AG09309 (cell line): ENCODE results near the gene KIF24.

ENCODE experiments used
- DNase-seq: peaks from one replicate; pipeline ENCODE4 v3.0.0-alpha.2; 2010; ENCODE audit warnings: low read depth
- H3K4me3 ChIP-seq: 2 replicates; pipeline ENCODE4 v1.5.1; 2011; ENCODE audit warnings: mild to moderate bottlenecking, low read depth, low read length, moderate library complexity; ENCODE audit not compliant: control insufficient read depth
- TF ChIP-seq, protein P1 (sequence below): IDR thresholded peaks from 2 replicates; pipeline ENCODE4 v1.5.1; 2011; ENCODE audit warnings: mild to moderate bottlenecking, low read depth, low read length, inconsistent platforms; ENCODE audit not compliant: insufficient read depth, control insufficient read depth; ENCODE audit errors: missing control alignments

Gene KIF24

GRCh38 chr9:34332076-34332964, 3.3 kb upstream of the KIF24 start:
- no peak for DNase-seq
- H3K4me3 ChIP-seq = no peak overlapping the region
- TF ChIP-seq, protein P1, sequence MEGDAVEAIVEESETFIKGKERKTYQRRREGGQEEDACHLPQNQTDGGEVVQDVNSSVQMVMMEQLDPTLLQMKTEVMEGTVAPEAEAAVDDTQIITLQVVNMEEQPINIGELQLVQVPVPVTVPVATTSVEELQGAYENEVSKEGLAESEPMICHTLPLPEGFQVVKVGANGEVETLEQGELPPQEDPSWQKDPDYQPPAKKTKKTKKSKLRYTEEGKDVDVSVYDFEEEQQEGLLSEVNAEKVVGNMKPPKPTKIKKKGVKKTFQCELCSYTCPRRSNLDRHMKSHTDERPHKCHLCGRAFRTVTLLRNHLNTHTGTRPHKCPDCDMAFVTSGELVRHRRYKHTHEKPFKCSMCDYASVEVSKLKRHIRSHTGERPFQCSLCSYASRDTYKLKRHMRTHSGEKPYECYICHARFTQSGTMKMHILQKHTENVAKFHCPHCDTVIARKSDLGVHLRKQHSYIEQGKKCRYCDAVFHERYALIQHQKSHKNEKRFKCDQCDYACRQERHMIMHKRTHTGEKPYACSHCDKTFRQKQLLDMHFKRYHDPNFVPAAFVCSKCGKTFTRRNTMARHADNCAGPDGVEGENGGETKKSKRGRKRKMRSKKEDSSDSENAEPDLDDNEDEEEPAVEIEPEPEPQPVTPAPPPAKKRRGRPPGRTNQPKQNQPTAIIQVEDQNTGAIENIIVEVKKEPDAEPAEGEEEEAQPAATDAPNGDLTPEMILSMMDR = peak; percentile 50

DNA sequence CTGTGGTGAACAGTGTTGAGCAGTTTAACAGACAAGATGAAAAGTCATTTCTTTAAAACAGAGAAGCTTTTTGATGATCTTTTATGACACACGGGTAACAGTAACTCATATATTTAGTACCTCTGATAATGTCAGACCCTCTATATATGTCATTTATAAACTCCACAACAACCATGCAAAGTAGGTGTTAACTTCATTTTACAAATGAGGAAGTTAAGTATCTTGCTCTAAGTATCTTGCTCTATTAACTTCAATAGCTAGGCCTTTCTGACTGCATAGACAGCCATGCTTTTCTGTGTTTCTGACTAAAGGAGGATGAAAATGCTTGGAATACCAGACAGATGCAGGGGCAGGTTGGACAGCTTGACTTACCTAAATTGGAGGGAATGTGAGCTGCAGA, 2.1 kb upstream of the KIF24 start:
- H3K4me3 ChIP-seq = no peak overlapping the region
- DNase-seq = no peak
- TF ChIP-seq, protein P1 = no peak

- TF ChIP-seq, protein P1 = no peak
- no peak for DNase-seq
- peak overlapping the region; percentile 84 for H3K4me3 ChIP-seq
Observed at GRCh38 chr9:34328500-34328986, 525 bp downstream of the KIF24 start.

DNA sequence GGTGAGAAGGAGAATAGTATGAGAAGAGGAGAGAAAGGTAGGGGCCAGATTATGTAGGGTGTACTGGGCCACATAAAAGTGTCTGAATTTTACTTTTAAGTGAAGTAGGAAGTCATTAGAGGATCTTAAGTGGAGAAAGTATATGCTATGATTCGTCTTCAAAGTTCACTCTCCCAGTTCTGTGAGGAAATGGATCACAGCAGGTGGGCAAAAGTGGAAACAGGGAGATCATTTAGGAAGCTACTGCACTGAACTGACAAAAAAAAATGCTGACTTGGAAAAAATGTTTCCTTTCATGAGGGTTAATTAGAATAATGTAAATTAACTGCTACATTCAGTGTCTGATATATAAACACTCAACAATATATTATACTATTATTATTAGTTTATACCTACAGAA, 2.4 kb downstream of the KIF24 start:
- TF ChIP-seq, protein P1 = no peak

DNA sequence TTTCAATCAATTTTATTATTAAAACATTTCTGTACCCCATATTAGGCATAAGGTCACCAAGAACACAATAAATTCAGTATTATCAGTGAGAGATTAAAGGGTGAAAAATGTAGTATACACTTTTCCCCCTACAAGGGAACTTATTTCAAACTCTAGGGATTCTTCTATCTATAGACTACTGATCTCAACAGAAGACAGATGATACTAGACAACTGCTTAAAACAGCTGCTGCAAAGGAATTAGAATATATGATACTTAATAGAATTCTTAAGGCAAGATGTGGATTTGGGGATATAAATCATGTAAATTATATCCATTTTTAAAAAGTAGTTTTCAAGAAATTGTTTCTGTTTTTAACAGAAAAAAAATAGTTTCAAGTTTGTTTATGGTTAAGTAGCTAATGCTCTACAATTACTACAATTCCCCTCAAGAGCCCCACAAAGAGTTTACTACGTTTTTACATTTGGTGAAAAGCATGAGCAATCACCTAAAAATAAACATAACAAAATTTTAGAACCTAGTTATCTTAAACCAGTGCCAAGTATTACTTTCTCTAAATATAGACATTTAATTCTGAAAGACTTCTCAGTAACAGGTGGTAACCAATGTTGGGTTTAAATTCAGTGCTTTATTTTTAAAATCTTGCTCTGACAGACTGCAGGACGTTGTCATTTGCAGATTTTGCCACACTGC, 6.0 kb downstream of the KIF24 start:
- H3K4me3 ChIP-seq = no peak overlapping the region
- TF ChIP-seq, protein P1 = no peak
- no peak for DNase-seq

More for the DNA sequence above, 2.4 kb downstream of the KIF24 start:
- DNase-seq = no peak
- H3K4me3 ChIP-seq = no peak overlapping the region

DNA sequence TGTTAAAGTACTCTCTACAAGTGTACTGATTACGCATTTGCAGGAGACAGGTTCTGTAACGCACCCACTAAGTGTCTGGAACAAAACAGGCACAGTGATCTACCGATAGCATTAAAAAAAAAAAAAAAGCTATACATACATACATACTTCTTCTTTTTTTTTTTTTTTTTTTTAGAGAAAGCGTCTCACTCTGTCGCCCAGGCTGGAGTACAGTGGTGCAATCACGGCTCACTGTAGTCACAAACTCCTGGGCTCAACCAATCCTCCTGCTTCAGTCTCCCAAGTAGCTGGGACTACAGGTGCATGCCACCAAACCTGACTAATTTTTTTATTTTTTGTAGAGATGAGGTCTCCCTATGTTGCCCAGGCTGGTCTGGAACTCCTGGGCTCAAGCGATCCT, 7.6 kb downstream of the KIF24 start:
- DNase-seq = no peak
- TF ChIP-seq, protein P1 = no peak
- H3K4me3 ChIP-seq = no peak overlapping the region
